MM.1S (cell line): ENCODE measurements around the gene PYGO2.

Experiments
- DNase-seq: peaks from one replicate; pipeline ENCODE4 v3.0.0-alpha.2; 2015
- H2AFZ ChIP-seq: fragments of 300-600 bp; sonication (generic); 2 replicates; pipeline ENCODE4 v1.6.0; 2016; ENCODE audit warnings: antibody characterized with exemption, low read length
- H3F3A ChIP-seq: fragments of 300-600 bp; sonication (generic); 2 replicates; pipeline ENCODE4 v1.6.1; 2016; ENCODE audit warnings: mild to moderate bottlenecking, antibody characterized with exemption, low read length, moderate library complexity, mixed read lengths; ENCODE audit not compliant: insufficient read depth
- H3K27ac ChIP-seq: fragments of 300-600 bp; sonication (generic); 2 replicates; pipeline ENCODE4 v1.5.1; 2016; ENCODE audit warnings: mild to moderate bottlenecking, low read length
- H3K27me3 ChIP-seq: fragments of 300-600 bp; sonication (generic); replicated peaks from 2 replicates; pipeline ENCODE4 v1.6.0; 2016; ENCODE audit warnings: low read length; ENCODE audit not compliant: insufficient read depth
- H3K36me3 ChIP-seq: fragments of 300-600 bp; sonication (generic); replicated peaks from 2 replicates; pipeline ENCODE4 v1.6.1; 2016; ENCODE audit warnings: mild to moderate bottlenecking, low read length, mixed read lengths; ENCODE audit not compliant: insufficient read depth
- H3K4me1 ChIP-seq: fragments of 300-600 bp; sonication (generic); 2 replicates; pipeline ENCODE4 v1.6.1; 2016; ENCODE audit warnings: low read length, mixed read lengths
- H3K4me2 ChIP-seq: fragments of 300-600 bp; sonication (generic); 2 replicates; pipeline ENCODE4 v1.6.0; 2016; ENCODE audit warnings: low read depth, low read length
- H3K4me3 ChIP-seq: fragments of 300-600 bp; sonication (generic); 2 replicates; pipeline ENCODE4 v1.5.1; 2016; ENCODE audit warnings: low read length, mixed read lengths
- H3K79me2 ChIP-seq: fragments of 300-600 bp; sonication (generic); 2 replicates; pipeline ENCODE4 v1.6.1; 2016; ENCODE audit warnings: mixed run types, low read length, mixed read lengths
- H3K9ac ChIP-seq: fragments of 300-600 bp; sonication (generic); 2 replicates; pipeline ENCODE4 v1.6.1; 2016; ENCODE audit warnings: low read length, mixed read lengths
- H3K9me2 ChIP-seq: fragments of 300-600 bp; sonication (generic); replicated peaks from 2 replicates; pipeline ENCODE4 v1.6.1; 2016; ENCODE audit warnings: mild to moderate bottlenecking, low read length, mixed read lengths; ENCODE audit not compliant: insufficient read depth
- H3K9me3 ChIP-seq: fragments of 300-600 bp; sonication (generic); replicated peaks from 2 replicates; pipeline ENCODE4 v1.6.1; 2016; ENCODE audit warnings: mild to moderate bottlenecking, low read length, mixed read lengths; ENCODE audit not compliant: insufficient read depth
- H4K20me1 ChIP-seq: fragments of 300-600 bp; sonication (generic); 2 replicates; pipeline ENCODE4 v1.6.1; 2016; ENCODE audit warnings: mild to moderate bottlenecking, low read length, moderate library complexity, mixed read lengths; ENCODE audit not compliant: insufficient read depth
- EZH2 ChIP-seq: fragments of 300-600 bp; sonication (generic); optimal IDR thresholded peaks from 2 replicates; pipeline ENCODE3; 2017; ENCODE audit warnings: low read depth, mild to moderate bottlenecking, antibody characterized with exemption, low read length, mixed read lengths
- EZH2phosphoT487 ChIP-seq: fragments of 300-600 bp; sonication (generic); IDR thresholded peaks from 2 replicates; pipeline ENCODE4 v1.6.1; 2018; ENCODE audit warnings: antibody characterized with exemption, low read length
- TF ChIP-seq, protein P1 (sequence below): fragments of 300-600 bp; sonication (generic); IDR thresholded peaks from 2 replicates; pipeline ENCODE4 v1.5.1; 2016; ENCODE audit warnings: antibody characterized with exemption, low read length, mixed read lengths

Gene PYGO2

DNA sequence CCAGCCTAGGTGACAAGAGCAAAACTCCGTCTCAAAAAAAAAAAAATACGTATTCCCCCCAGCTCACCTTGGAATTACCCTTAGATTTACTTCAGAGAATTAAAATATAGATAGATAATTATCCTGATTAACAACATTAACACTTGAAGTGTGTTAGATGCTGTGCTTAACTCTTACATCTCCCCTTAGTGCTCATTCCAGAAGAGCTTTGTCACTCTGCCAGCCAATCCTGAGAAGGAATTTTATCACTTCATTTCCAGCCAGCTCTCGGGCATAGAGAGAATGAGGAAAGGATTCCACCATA, 10.6 kb upstream of the PYGO2 start:
- no peak overlapping the region for H3K9ac ChIP-seq
- H3K36me3 ChIP-seq = peaks cover 11% of the 10 kb centered on the region
- peaks cover 91% of the 10 kb centered on the region for H3K79me2 ChIP-seq
- peaks cover 39% of the 10 kb centered on the region for H3F3A ChIP-seq
- H4K20me1 ChIP-seq = no peaks in the 10 kb centered on the region
- H3K4me1 ChIP-seq = peaks cover 42% of the 10 kb centered on the region
- no peaks in the 10 kb centered on the region for H3K27me3 ChIP-seq
- H3K4me3 ChIP-seq = no peak overlapping the region
- H2AFZ ChIP-seq = no peak overlapping the region
- TF ChIP-seq, protein P1, sequence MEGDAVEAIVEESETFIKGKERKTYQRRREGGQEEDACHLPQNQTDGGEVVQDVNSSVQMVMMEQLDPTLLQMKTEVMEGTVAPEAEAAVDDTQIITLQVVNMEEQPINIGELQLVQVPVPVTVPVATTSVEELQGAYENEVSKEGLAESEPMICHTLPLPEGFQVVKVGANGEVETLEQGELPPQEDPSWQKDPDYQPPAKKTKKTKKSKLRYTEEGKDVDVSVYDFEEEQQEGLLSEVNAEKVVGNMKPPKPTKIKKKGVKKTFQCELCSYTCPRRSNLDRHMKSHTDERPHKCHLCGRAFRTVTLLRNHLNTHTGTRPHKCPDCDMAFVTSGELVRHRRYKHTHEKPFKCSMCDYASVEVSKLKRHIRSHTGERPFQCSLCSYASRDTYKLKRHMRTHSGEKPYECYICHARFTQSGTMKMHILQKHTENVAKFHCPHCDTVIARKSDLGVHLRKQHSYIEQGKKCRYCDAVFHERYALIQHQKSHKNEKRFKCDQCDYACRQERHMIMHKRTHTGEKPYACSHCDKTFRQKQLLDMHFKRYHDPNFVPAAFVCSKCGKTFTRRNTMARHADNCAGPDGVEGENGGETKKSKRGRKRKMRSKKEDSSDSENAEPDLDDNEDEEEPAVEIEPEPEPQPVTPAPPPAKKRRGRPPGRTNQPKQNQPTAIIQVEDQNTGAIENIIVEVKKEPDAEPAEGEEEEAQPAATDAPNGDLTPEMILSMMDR = no peak
- TF ChIP-seq EZH2phosphoT487 = no peak
- TF ChIP-seq EZH2 = no peak
- no peak overlapping the region for H3K27ac ChIP-seq
- DNase-seq = no peak
- H3K9me2 ChIP-seq = no peaks in the 10 kb centered on the region
- peak overlapping the region; percentile 64; the same call in 1 of the 2 replicates for H3K4me2 ChIP-seq
- no peaks in the 10 kb centered on the region for H3K9me3 ChIP-seq

DNA sequence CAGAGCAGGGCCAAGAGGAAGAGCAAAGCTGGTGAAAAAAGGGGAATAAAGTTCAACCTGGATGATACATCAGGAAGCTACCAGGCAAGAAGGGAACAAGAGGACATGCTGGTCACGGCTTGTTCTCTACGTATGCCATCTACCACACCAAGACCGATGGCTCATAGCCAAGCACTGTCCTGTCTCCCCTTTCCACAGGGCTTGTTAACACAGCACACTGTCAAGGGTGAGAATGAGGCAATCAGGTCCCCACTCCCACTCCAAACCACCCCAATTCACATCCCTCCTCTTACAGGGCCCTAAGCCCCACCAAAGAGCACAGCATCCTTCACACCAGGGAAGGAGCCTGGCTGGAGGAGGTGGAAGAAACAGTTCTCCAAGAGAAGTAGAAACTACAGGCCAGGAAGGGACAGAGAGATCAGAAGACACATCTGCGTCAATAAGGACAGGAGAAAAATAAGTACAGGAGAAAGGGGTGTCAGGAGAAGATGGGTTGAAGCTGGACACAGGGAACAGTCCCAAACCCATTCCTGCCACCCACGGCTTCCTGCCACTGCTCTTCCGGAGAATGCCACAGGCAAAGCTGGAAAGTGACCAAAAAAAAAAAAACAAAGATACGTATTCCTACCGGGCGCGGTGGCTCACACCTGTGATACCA, 9.9 kb upstream of the PYGO2 start:
- H3K36me3 ChIP-seq = peaks cover 14% of the 10 kb centered on the region
- H3K4me2 ChIP-seq = peak overlapping the region; percentile 86
- H3K4me3 ChIP-seq = peak overlapping the region; percentile 53
- H3K9me2 ChIP-seq = no peaks in the 10 kb centered on the region
- H3K27ac ChIP-seq = peak overlapping the region; percentile 65
- H3K27me3 ChIP-seq = no peaks in the 10 kb centered on the region
- no peaks in the 10 kb centered on the region for H4K20me1 ChIP-seq
- peaks cover 38% of the 10 kb centered on the region for H3K4me1 ChIP-seq
- DNase-seq = no peak
- H2AFZ ChIP-seq = peak overlapping the region; percentile 4; the same call in 1 of the 2 replicates
- H3F3A ChIP-seq = peaks cover 38% of the 10 kb centered on the region
- no peak for TF ChIP-seq EZH2
- TF ChIP-seq EZH2phosphoT487 = no peak
- TF ChIP-seq, protein P1 = no peak
- no peaks in the 10 kb centered on the region for H3K9me3 ChIP-seq
- peaks cover 91% of the 10 kb centered on the region for H3K79me2 ChIP-seq
- H3K9ac ChIP-seq = peak overlapping the region; percentile 73

DNA sequence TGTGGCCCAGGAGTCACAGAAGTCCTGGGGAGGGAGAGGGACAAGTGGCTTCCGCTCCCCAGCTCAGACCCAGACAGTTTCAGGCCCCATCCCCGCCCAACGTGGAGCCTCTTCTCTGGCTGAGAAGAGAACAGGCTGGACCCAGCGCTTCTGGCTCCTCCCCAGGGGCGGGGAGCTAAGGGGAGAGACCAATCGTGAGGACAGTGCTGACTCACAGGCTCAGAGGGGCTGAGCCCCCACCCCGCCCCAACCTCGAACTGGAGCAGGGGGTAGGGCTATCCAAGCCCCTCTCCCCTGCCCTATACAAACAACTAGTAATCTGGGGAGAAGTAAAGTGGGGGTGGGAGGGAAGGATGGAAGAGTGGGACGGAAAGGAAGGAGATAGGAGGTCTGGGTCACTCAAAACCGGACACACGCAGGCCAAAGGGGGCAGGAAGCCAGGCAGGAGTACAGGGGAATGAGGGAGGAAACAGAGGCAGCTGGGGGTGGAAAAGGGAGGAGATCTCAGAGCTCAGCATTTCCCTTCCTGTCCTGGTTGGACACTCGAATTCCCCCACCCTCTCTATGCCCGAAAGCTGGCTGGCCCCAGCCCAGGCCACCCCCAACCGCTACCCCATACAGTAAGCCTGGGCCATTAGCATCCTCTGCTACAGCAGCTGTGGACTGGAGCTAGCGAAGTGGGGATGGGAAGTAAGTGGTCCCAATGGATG, 9.2 kb upstream of the PYGO2 start, which contains the start of gene SHC1:
Gene SHC1, minus strand, starts transcription at position 117 of the 710 bp plus-strand sequence. CDS start 221 bp downstream, outside the sequence.
- Histone ChIP-seq H3K4me3 (peak within 1 kb of the TSS; percentile 53), H3K4me1 (peaks cover 34% of the 10 kb centered on the region), H3K36me3 (peaks cover 20% of the 10 kb centered on the region), H3K9me3 (no peaks in the 10 kb centered on the region), H3K27me3 (no peaks in the 10 kb centered on the region), H3K9me2 (no peaks in the 10 kb centered on the region), H3K9ac (peak within 1 kb of the TSS; percentile 73), H4K20me1 (no peaks in the 10 kb centered on the region), H2AFZ (peak within 1 kb of the TSS; percentile 4; the same call in 1 of the 2 replicates), H3F3A (peaks cover 31% of the 10 kb centered on the region), H3K27ac (peak within 1 kb of the TSS; percentile 65), H3K79me2 (peaks cover 91% of the 10 kb centered on the region), H3K4me2 (peak within 1 kb of the TSS; percentile 86)
- peak; percentile 98 for DNase-seq
- TF ChIP-seq EZH2 (no peak), EZH2phosphoT487 (no peak)
- TF ChIP-seq, protein P1 = no peak
